ENCODE measurements around the gene LSAMP. TPM values are rescaled to one million over a fixed set of nuclear protein-coding genes. Genes with fewer than 3 reads are reported as not detected.

The LSAMP gene
- total and polyA plus RNA-seq, 9 of the 15 experiments (the other 6 are each of a cell fraction or from before 2014, with no cell fraction given): 0.09 to 0.11 TPM; not detected in 7

DNA sequence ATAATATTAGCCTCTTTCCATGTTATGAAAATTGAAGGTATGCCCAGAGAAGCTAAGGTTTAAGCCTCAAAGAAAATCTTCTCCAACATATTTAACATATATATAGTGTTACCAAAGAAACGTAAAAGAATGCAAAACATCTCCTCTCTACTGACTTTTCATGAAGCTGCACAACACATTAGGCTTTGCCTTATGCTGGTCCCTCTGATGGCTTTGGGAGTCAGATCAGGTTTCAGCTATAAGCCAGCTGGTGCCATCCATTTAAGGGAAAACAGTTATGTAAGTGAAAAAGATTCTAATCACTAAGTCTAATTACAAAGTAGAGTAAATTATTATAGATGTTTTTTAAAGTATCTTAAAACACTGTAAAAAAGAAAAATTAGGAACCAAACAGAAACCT, 410.5 kb downstream of the LSAMP start (continued):
- TF ChIP-seq, protein P1, sequence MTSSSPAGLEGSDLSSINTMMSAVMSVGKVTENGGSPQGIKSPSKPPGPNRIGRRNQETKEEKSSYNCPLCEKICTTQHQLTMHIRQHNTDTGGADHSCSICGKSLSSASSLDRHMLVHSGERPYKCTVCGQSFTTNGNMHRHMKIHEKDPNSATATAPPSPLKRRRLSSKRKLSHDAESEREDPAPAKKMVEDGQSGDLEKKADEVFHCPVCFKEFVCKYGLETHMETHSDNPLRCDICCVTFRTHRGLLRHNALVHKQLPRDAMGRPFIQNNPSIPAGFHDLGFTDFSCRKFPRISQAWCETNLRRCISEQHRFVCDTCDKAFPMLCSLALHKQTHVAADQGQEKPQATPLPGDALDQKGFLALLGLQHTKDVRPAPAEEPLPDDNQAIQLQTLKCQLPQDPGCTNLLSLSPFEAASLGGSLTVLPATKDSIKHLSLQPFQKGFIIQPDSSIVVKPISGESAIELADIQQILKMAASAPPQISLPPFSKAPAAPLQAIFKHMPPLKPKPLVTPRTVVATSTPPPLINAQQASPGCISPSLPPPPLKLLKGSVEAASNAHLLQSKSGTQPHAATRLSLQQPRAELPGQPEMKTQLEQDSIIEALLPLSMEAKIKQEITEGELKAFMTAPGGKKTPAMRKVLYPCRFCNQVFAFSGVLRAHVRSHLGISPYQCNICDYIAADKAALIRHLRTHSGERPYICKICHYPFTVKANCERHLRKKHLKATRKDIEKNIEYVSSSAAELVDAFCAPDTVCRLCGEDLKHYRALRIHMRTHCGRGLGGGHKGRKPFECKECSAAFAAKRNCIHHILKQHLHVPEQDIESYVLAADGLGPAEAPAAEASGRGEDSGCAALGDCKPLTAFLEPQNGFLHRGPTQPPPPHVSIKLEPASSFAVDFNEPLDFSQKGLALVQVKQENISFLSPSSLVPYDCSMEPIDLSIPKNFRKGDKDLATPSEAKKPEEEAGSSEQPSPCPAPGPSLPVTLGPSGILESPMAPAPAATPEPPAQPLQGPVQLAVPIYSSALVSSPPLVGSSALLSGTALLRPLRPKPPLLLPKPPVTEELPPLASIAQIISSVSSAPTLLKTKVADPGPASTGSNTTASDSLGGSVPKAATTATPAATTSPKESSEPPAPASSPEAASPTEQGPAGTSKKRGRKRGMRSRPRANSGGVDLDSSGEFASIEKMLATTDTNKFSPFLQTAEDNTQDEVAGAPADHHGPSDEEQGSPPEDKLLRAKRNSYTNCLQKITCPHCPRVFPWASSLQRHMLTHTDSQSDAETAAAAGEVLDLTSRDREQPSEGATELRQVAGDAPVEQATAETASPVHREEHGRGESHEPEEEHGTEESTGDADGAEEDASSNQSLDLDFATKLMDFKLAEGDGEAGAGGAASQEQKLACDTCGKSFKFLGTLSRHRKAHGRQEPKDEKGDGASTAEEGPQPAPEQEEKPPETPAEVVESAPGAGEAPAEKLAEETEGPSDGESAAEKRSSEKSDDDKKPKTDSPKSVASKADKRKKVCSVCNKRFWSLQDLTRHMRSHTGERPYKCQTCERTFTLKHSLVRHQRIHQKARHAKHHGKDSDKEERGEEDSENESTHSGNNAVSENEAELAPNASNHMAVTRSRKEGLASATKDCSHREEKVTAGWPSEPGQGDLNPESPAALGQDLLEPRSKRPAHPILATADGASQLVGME (CRISPR knock-in tag; IDR thresholded peaks at IDR 0.05): no peak
- TF ChIP-seq ZNF197 (CRISPR knock-in tag; IDR thresholded peaks at IDR 0.05; ENCODE audit: low read depth) (no peak), ZNF12 (CRISPR knock-in tag; IDR thresholded peaks at IDR 0.05) (no peak)
- TF ChIP-seq, protein P2, sequence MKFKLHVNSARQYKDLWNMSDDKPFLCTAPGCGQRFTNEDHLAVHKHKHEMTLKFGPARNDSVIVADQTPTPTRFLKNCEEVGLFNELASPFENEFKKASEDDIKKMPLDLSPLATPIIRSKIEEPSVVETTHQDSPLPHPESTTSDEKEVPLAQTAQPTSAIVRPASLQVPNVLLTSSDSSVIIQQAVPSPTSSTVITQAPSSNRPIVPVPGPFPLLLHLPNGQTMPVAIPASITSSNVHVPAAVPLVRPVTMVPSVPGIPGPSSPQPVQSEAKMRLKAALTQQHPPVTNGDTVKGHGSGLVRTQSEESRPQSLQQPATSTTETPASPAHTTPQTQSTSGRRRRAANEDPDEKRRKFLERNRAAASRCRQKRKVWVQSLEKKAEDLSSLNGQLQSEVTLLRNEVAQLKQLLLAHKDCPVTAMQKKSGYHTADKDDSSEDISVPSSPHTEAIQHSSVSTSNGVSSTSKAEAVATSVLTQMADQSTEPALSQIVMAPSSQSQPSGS (CRISPR knock-in tag; IDR thresholded peaks at IDR 0.05): no peak
